ENCODE measurements around the gene MAST4.

Gene MAST4

GRCh38 chr5:67082941-67083340 is 486.7 kb downstream of the MAST4 start:
- H3K27ac ChIP-seq (ENCODE audit: insufficient read depth, low read length, poor library complexity, severe bottlenecking): no peak overlapping the region
- no peaks in the 10 kb centered on the region for H3K4me1 ChIP-seq (ENCODE audit: control insufficient read depth, insufficient read depth, low read length, poor library complexity, severe bottlenecking)
- no peak overlapping the region for H3K4me3 ChIP-seq (ENCODE audit: insufficient read depth, low read depth, low read length, poor library complexity, severe bottlenecking)
- H3K27me3 ChIP-seq (replicated peaks; ENCODE audit: control insufficient read depth, insufficient read depth, low read length, poor library complexity, severe bottlenecking): no peaks in the 10 kb centered on the region
- no peak for DNase-seq
- no peaks in the 10 kb centered on the region for H3K36me3 ChIP-seq (ENCODE audit: control insufficient read depth, insufficient read depth, low read length)
- no peaks in the 10 kb centered on the region for H3K9me3 ChIP-seq (ENCODE audit: control insufficient read depth, low read length)

GRCh38 chr5:67085616-67086015 is 489.4 kb downstream of the MAST4 start:
- Histone ChIP-seq H3K27ac (ENCODE audit: insufficient read depth, low read length, poor library complexity, severe bottlenecking) (no peak overlapping the region), H3K36me3 (ENCODE audit: control insufficient read depth, insufficient read depth, low read length) (no peaks in the 10 kb centered on the region)
- DNase-seq: no peak

GRCh38 chr5:67089200-67089725 is 493.1 kb downstream of the MAST4 start:
- no peak for DNase-seq
- no peaks in the 10 kb centered on the region for H3K36me3 ChIP-seq (ENCODE audit: control insufficient read depth, insufficient read depth, low read length)
- no peaks in the 10 kb centered on the region for H3K9me3 ChIP-seq (ENCODE audit: control insufficient read depth, low read length)
- no peak overlapping the region for H3K27ac ChIP-seq (ENCODE audit: insufficient read depth, low read length, poor library complexity, severe bottlenecking)
- no peaks in the 10 kb centered on the region for H3K27me3 ChIP-seq (replicated peaks; ENCODE audit: control insufficient read depth, insufficient read depth, low read length, poor library complexity, severe bottlenecking)
- no peak overlapping the region for H3K4me3 ChIP-seq (ENCODE audit: insufficient read depth, low read depth, low read length, poor library complexity, severe bottlenecking)
- no peaks in the 10 kb centered on the region for H3K4me1 ChIP-seq (ENCODE audit: control insufficient read depth, insufficient read depth, low read length, poor library complexity, severe bottlenecking)

More at GRCh38 chr5:67085616-67086015, 489.4 kb downstream of the MAST4 start:
- Histone ChIP-seq H3K9me3 (ENCODE audit: control insufficient read depth, low read length) (no peaks in the 10 kb centered on the region), H3K4me3 (ENCODE audit: insufficient read depth, low read depth, low read length, poor library complexity, severe bottlenecking) (no peak overlapping the region), H3K4me1 (ENCODE audit: control insufficient read depth, insufficient read depth, low read length, poor library complexity, severe bottlenecking) (no peaks in the 10 kb centered on the region), H3K27me3 (replicated peaks; ENCODE audit: control insufficient read depth, insufficient read depth, low read length, poor library complexity, severe bottlenecking) (no peaks in the 10 kb centered on the region)

- Histone ChIP-seq H3K27me3 (replicated peaks; ENCODE audit: control insufficient read depth, insufficient read depth, low read length, poor library complexity, severe bottlenecking) (no peaks in the 10 kb centered on the region), H3K27ac (ENCODE audit: insufficient read depth, low read length, poor library complexity, severe bottlenecking) (no peak overlapping the region), H3K9me3 (ENCODE audit: control insufficient read depth, low read length) (no peaks in the 10 kb centered on the region), H3K36me3 (ENCODE audit: control insufficient read depth, insufficient read depth, low read length) (no peaks in the 10 kb centered on the region), H3K4me1 (ENCODE audit: control insufficient read depth, insufficient read depth, low read length, poor library complexity, severe bottlenecking) (no peaks in the 10 kb centered on the region), H3K4me3 (ENCODE audit: insufficient read depth, low read depth, low read length, poor library complexity, severe bottlenecking) (no peak overlapping the region)
- no peak for DNase-seq
These were observed 493.8 kb downstream of the MAST4 start for GRCh38 chr5:67090040-67090439.

- Histone ChIP-seq H3K36me3 (ENCODE audit: control insufficient read depth, insufficient read depth, low read length) (no peaks in the 10 kb centered on the region), H3K27ac (ENCODE audit: insufficient read depth, low read length, poor library complexity, severe bottlenecking) (no peak overlapping the region), H3K4me3 (ENCODE audit: insufficient read depth, low read depth, low read length, poor library complexity, severe bottlenecking) (no peak overlapping the region), H3K9me3 (ENCODE audit: control insufficient read depth, low read length) (no peaks in the 10 kb centered on the region), H3K4me1 (ENCODE audit: control insufficient read depth, insufficient read depth, low read length, poor library complexity, severe bottlenecking) (no peaks in the 10 kb centered on the region), H3K27me3 (replicated peaks; ENCODE audit: control insufficient read depth, insufficient read depth, low read length, poor library complexity, severe bottlenecking) (no peaks in the 10 kb centered on the region)
- DNase-seq: no peak
These were observed 494.4 kb downstream of the MAST4 start for GRCh38 chr5:67090593-67090992.

GRCh38 chr5:67092535-67092934 is 496.3 kb downstream of the MAST4 start:
- H3K27ac ChIP-seq (ENCODE audit: insufficient read depth, low read length, poor library complexity, severe bottlenecking): no peak overlapping the region
- H3K9me3 ChIP-seq (ENCODE audit: control insufficient read depth, low read length): no peaks in the 10 kb centered on the region
- H3K4me1 ChIP-seq (ENCODE audit: control insufficient read depth, insufficient read depth, low read length, poor library complexity, severe bottlenecking): no peaks in the 10 kb centered on the region
- no peaks in the 10 kb centered on the region for H3K27me3 ChIP-seq (replicated peaks; ENCODE audit: control insufficient read depth, insufficient read depth, low read length, poor library complexity, severe bottlenecking)
- no peak for DNase-seq
- H3K36me3 ChIP-seq (ENCODE audit: control insufficient read depth, insufficient read depth, low read length): no peaks in the 10 kb centered on the region
- H3K4me3 ChIP-seq (ENCODE audit: insufficient read depth, low read depth, low read length, poor library complexity, severe bottlenecking): no peak overlapping the region

GRCh38 chr5:67093279-67093678 is 497.1 kb downstream of the MAST4 start:
- DNase-seq: no peak
- Histone ChIP-seq H3K4me1 (ENCODE audit: control insufficient read depth, insufficient read depth, low read length, poor library complexity, severe bottlenecking) (no peaks in the 10 kb centered on the region), H3K27me3 (replicated peaks; ENCODE audit: control insufficient read depth, insufficient read depth, low read length, poor library complexity, severe bottlenecking) (no peaks in the 10 kb centered on the region), H3K4me3 (ENCODE audit: insufficient read depth, low read depth, low read length, poor library complexity, severe bottlenecking) (no peak overlapping the region), H3K27ac (ENCODE audit: insufficient read depth, low read length, poor library complexity, severe bottlenecking) (no peak overlapping the region), H3K9me3 (ENCODE audit: control insufficient read depth, low read length) (no peaks in the 10 kb centered on the region), H3K36me3 (ENCODE audit: control insufficient read depth, insufficient read depth, low read length) (no peaks in the 10 kb centered on the region)

GRCh38 chr5:67094476-67095300 is 498.5 kb downstream of the MAST4 start:
- DNase-seq: no peak
- H3K4me3 ChIP-seq (ENCODE audit: insufficient read depth, low read depth, low read length, poor library complexity, severe bottlenecking): no peak overlapping the region
- no peak overlapping the region for H3K27ac ChIP-seq (ENCODE audit: insufficient read depth, low read length, poor library complexity, severe bottlenecking)
- H3K4me1 ChIP-seq (ENCODE audit: control insufficient read depth, insufficient read depth, low read length, poor library complexity, severe bottlenecking): no peaks in the 10 kb centered on the region
- no peaks in the 10 kb centered on the region for H3K36me3 ChIP-seq (ENCODE audit: control insufficient read depth, insufficient read depth, low read length)
- no peaks in the 10 kb centered on the region for H3K27me3 ChIP-seq (replicated peaks; ENCODE audit: control insufficient read depth, insufficient read depth, low read length, poor library complexity, severe bottlenecking)
- H3K9me3 ChIP-seq (ENCODE audit: control insufficient read depth, low read length): no peaks in the 10 kb centered on the region

- H3K36me3 ChIP-seq (ENCODE audit: control insufficient read depth, insufficient read depth, low read length): no peaks in the 10 kb centered on the region
- H3K4me1 ChIP-seq (ENCODE audit: control insufficient read depth, insufficient read depth, low read length, poor library complexity, severe bottlenecking): no peaks in the 10 kb centered on the region
- H3K27ac ChIP-seq (ENCODE audit: insufficient read depth, low read length, poor library complexity, severe bottlenecking): no peak overlapping the region
- no peaks in the 10 kb centered on the region for H3K27me3 ChIP-seq (replicated peaks; ENCODE audit: control insufficient read depth, insufficient read depth, low read length, poor library complexity, severe bottlenecking)
- H3K4me3 ChIP-seq (ENCODE audit: insufficient read depth, low read depth, low read length, poor library complexity, severe bottlenecking): no peak overlapping the region
- no peaks in the 10 kb centered on the region for H3K9me3 ChIP-seq (ENCODE audit: control insufficient read depth, low read length)
- no peak for DNase-seq
These were observed 499.4 kb downstream of the MAST4 start for GRCh38 chr5:67095346-67096171.

GRCh38 chr5:67098656-67099055 is 502.5 kb downstream of the MAST4 start:
- no peaks in the 10 kb centered on the region for H3K9me3 ChIP-seq (ENCODE audit: control insufficient read depth, low read length)
- no peaks in the 10 kb centered on the region for H3K4me1 ChIP-seq (ENCODE audit: control insufficient read depth, insufficient read depth, low read length, poor library complexity, severe bottlenecking)
- DNase-seq: no peak
- H3K36me3 ChIP-seq (ENCODE audit: control insufficient read depth, insufficient read depth, low read length): peaks cover 19% of the 10 kb centered on the region
- H3K4me3 ChIP-seq (ENCODE audit: insufficient read depth, low read depth, low read length, poor library complexity, severe bottlenecking): no peak overlapping the region
- H3K27ac ChIP-seq (ENCODE audit: insufficient read depth, low read length, poor library complexity, severe bottlenecking): no peak overlapping the region
- no peaks in the 10 kb centered on the region for H3K27me3 ChIP-seq (replicated peaks; ENCODE audit: control insufficient read depth, insufficient read depth, low read length, poor library complexity, severe bottlenecking)
